Measurements from ENCODE around the gene STKLD1. TPM values are rescaled to one million over a fixed set of nuclear protein-coding genes. Genes with fewer than 3 reads are reported as not detected.

The STKLD1 gene
- total and polyA plus RNA-seq, 2 experiments from 2014 or later, result 2.2 to 5.1 TPM

GRCh38 chr9:133428617-133429101 is 52.5 kb downstream of the STKLD1 start:
- no peaks in the 10 kb centered on the region for H3K4me1 ChIP-seq (ENCODE audit: low read depth)
- DNase-seq (ENCODE audit: low read depth in 1 of 2, low spot score in 1 of 2), result peak; percentile 16 to 76
- no peak for TF ChIP-seq CTCF (IDR thresholded peaks at IDR 0.05; ENCODE audit: low read depth, low read length)
- peak overlapping the region; percentile 15 for H3K4me3 ChIP-seq
- H3K9me3 ChIP-seq (ENCODE audit: low read depth), result no peaks in the 10 kb centered on the region
- H3K36me3 ChIP-seq, result peaks cover 3% of the 10 kb centered on the region
- peaks cover 7% of the 10 kb centered on the region for H3K27me3 ChIP-seq
- no peak overlapping the region for H3K27ac ChIP-seq

GRCh38 chr9:133429214-133429613 is 53.0 kb downstream of the STKLD1 start:
- peaks cover 3% of the 10 kb centered on the region for H3K36me3 ChIP-seq
- no peak overlapping the region for H3K27ac ChIP-seq
- peaks cover 7% of the 10 kb centered on the region for H3K27me3 ChIP-seq
- DNase-seq (ENCODE audit: low read depth in 1 of 2, low spot score in 1 of 2), result no peak
- no peak for TF ChIP-seq CTCF (IDR thresholded peaks at IDR 0.05; ENCODE audit: low read depth, low read length)
- H3K4me3 ChIP-seq, result no peak overlapping the region
- no peaks in the 10 kb centered on the region for H3K9me3 ChIP-seq (ENCODE audit: low read depth)
- no peaks in the 10 kb centered on the region for H3K4me1 ChIP-seq (ENCODE audit: low read depth)

- peak; percentile 45 for TF ChIP-seq CTCF (IDR thresholded peaks at IDR 0.05; ENCODE audit: low read depth, low read length)
- no peak overlapping the region for H3K27ac ChIP-seq
- peak; percentile 42 to 60 for DNase-seq (ENCODE audit: low read depth in 1 of 2, low spot score in 1 of 2)
- H3K27me3 ChIP-seq, result peaks cover 7% of the 10 kb centered on the region
- H3K36me3 ChIP-seq, result peaks cover 3% of the 10 kb centered on the region
- H3K4me3 ChIP-seq, result no peak overlapping the region
- H3K4me1 ChIP-seq (ENCODE audit: low read depth), result no peaks in the 10 kb centered on the region
- H3K9me3 ChIP-seq (ENCODE audit: low read depth), result no peaks in the 10 kb centered on the region
These were observed 53.5 kb downstream of the STKLD1 start for GRCh38 chr9:133429641-133430161.

- no peak overlapping the region for H3K4me3 ChIP-seq
- H3K4me1 ChIP-seq (ENCODE audit: low read depth), result no peaks in the 10 kb centered on the region
- H3K27me3 ChIP-seq, result peaks cover 7% of the 10 kb centered on the region
- DNase-seq (ENCODE audit: low read depth in 1 of 2, low spot score in 1 of 2), result no peak
- H3K36me3 ChIP-seq, result peaks cover 3% of the 10 kb centered on the region
- TF ChIP-seq CTCF (IDR thresholded peaks at IDR 0.05; ENCODE audit: low read depth, low read length), result no peak
- H3K27ac ChIP-seq, result no peak overlapping the region
- H3K9me3 ChIP-seq (ENCODE audit: low read depth), result no peaks in the 10 kb centered on the region
These were observed 54.1 kb downstream of the STKLD1 start for GRCh38 chr9:133430244-133430643.

GRCh38 chr9:133433351-133433843 is 57.2 kb downstream of the STKLD1 start:
- Histone ChIP-seq H3K36me3 (no peaks in the 10 kb centered on the region), H3K27me3 (peaks cover 3% of the 10 kb centered on the region), H3K27ac (no peak overlapping the region), H3K4me1 (ENCODE audit: low read depth) (no peaks in the 10 kb centered on the region), H3K4me3 (no peak overlapping the region), H3K9me3 (ENCODE audit: low read depth) (no peaks in the 10 kb centered on the region)
- DNase-seq (ENCODE audit: low read depth in 1 of 2, low spot score in 1 of 2), result no peak
- no peak for TF ChIP-seq CTCF (IDR thresholded peaks at IDR 0.05; ENCODE audit: low read depth, low read length)
